Stimulated activated naive CD4-positive, alpha-beta T cell (primary cell): ENCODE results near the gene APOH.

Experiments used
- DNase-seq, 6 experiments: peaks; one replicate each; lab custom pipeline; 2025; lab: John Stamatoyannopoulos, UW

APOH gene

GRCh38 chr17:66235377-66235994 is 6.3 kb upstream of the APOH start:
- DNase-seq, result no peak

- DNase-seq, result no peak
Observed at GRCh38 chr17:66234611-66235010, 5.4 kb upstream of the APOH start.

DNA sequence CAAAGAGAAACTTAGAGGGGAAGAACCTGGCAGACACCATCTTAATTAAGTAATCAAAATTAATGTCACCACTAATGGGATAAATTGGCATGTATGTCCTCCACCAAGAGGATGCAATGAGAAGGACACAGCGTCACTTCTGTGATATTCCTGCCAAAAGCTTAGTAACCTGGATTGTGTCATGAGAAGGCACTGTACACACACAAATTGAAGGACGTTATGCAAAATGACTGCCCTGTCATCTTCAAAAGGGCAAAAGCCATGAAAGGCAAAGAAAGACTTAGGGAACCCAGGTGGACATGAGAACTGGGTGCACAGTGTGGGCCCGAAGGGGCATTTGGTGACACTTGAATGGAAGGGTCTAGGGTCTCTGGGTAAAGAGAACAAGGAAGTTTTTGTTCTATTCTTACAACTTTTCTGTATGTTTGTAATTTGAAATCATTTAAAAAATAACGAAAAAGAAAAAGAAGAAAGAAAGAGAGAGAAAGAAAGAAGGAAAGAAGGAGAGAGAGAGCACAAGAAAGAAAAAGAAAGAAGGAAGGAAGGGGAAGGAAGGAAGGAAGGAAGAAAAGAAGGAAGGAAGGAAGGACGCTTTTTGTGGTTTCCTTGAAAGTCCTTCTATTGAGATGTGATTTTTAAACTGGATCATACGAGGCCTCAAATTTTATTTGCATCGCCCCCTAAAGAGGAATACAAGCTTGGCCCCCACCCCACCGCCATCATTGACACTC is 4.0 kb upstream of the APOH start:
- no peak for DNase-seq

- DNase-seq, result no peak
Observed at GRCh38 chr17:66230922-66231591, 1.8 kb upstream of the APOH start.

DNA sequence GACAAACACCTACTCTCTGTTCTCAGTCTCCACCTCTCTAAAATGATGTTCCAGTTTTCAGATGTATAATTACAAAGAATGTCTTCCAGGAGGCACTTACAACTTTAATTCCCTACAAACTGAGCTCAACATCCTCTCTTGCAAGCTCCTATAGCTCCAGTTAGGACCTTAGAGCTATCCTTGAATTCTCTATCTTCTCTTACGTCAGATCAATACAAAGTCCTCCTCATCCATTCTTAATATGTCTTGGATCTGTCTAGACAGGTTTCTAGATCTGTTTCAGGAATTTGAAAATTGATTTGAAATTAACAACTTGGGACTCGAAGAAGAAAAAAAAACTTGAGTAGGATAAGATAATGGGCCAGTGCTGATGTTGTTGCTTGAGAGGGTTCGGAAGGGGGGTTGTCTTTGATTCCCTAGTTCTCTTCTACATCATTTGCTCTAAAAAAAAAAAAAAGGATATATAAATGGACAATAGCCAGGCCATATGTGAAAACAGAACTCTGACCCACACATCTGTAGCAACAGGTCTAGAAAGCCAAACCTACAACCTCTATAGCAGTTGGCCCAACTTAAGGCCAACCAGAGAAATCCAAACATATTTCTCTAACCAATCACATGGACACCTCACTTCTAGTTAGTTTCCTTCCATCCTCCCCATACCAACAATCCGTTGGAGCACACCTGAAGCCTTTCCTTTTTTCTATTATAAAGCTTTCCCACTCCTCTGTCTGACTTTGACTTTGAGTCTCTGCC is 746 bp upstream of the APOH start:
- no peak for DNase-seq

DNA sequence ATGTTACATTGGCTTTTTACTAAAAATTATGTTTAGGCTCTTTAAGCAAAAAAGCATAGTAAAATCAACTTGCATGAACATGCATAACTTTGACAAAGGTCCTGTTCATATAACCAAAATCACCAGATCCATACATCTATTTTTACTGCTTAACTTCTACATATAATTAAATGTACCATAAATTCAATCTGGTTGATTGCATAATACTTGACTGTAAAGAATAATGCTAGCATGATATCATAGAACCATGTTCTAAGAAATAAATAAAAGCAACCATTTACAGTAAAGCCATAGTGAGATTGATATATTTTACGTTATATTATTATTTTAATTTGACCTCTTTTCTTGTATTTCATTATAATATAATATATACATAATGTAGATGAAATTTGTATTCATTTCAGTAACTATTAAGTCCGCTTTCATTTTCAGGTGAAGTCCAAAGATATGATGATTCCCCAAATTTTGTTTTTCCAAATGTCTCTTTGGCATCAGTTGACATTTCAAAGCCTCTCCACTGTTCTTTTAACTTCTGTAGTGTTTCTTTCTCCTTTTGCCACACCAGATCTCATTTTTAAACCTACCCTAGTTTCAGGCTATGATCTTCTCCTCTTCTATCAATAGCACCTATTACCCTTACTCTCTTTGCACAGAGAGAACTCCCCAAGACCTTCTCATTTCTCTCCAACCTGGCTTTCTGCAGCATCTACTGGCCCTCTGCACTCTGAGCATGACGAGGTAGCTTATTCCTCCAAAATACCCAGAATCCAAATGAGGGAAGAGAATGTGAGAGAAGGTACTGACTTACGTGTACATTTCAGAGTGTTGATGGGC is 1.8 kb downstream of the APOH start:
- no peak for DNase-seq

GRCh38 chr17:66222798-66223350 is 6.3 kb downstream of the APOH start:
- no peak for DNase-seq

DNA sequence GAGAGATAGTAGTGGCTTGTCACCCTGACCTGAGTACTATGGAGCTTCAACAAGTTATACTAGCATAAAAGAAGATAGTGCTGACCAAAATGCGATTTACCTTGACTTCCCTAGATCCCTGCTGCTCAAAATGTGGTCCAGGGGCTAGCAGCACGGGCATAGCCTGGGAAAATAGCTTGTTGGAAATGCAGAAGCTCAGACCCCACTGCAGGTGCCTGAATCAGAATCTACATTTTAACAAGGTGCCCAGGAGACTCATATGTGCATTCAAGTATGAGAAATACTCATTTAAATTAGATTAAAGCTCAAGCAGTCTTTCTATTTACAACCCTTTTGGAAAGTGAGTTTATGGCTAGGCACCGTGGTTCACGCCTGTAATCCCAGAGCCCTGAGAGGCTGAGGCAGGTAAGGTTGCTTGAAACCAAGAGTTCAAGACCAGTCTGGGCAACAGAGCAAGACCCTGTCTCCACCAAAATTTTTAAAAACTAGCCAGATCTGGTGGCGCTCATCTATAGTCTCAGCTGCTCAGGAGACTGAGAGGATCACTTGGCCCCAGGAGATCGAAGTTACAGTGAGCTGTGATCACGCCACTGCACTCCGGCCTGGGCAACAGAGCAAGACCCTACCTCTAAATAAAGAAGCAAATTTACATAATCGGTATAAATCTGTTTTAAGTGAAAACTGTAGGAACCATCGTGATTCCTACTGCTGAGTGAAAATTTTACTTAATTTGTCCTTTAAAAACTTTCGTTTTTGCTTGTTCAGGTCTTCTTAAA is 7.3 kb downstream of the APOH start:
- DNase-seq, result no peak

DNA sequence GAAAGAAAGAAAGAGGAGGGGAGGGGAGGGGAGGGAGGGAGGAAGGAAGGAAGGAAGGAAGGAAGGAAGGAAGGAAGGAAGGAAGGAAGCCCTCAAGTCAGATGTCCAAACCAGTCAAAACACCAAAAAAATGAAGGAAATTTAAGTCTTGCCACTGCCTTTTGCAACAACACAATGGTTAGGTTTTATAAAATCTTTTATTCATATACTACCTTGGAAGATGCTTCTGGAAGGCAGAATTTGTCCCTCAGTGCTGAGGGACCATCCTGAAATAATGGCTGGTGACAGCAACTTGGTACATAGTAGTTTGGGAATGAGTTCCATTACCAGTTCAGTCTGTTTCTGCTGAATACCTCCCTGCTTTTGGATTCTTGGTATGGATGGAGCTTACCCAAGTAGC is 7.9 kb downstream of the APOH start:
- DNase-seq, result no peak

GRCh38 chr17:66220079-66220835 is 9.0 kb downstream of the APOH start:
- no peak for DNase-seq

GRCh38 chr17:66215529-66215911 is 13.7 kb downstream of the APOH start:
- no peak for DNase-seq

DNA sequence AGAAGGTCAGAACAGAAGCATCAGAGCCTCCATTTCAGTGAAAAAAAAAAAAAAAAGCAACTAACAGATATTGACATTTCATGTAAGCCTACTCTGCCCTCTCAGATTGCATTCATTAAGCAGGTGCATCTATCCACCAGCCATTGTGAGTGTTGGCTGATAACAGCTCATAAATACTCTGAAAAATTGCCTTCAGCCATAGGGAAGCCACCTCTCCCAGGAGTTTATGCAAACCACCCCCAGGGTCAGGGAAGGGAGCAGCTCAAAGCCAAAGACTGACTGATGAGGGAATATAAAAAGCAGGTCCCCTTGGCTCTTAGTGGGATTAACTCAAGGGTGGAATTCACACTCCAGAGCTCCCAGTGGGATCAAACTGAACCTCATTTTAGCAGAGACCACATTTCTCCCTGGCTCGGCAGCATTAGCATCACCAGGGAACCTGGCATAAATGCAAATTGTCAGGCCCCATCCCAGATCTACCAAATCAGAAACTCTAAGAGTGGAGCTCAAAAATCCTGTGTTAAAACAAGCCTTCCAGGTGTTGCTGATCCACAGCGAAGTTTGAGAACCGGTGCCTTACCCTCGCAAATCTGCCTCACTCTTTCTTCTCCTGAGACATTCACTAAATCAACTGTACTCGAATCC is 14.2 kb downstream of the APOH start:
- no peak for DNase-seq

GRCh38 chr17:66211047-66211810 is 18.0 kb downstream of the APOH start:
- no peak for DNase-seq

GRCh38 chr17:66210208-66210574 is 19.0 kb downstream of the APOH start:
- DNase-seq, result no peak

GRCh38 chr17:66207936-66208335 is 21.3 kb downstream of the APOH start:
- DNase-seq, result no peak

GRCh38 chr17:66203274-66204015 is 25.8 kb downstream of the APOH start:
- DNase-seq, result no peak

GRCh38 chr17:66200685-66201092 is 28.5 kb downstream of the APOH start:
- DNase-seq, result peak; percentile 4 to 53 (median 32)

GRCh38 chr17:66198242-66198641 is 31.0 kb downstream of the APOH start:
- DNase-seq, result no peak
